IMR-90 (cell line): ENCODE measurements around the gene CDADC1.

Experiments
- BHLHE40 ChIP-seq: fragments of 150-350 bp; IDR thresholded peaks from 2 replicates; pipeline ENCODE4 v1.6.1; 2016; ENCODE audit warnings: mild to moderate bottlenecking, low read depth, low read length
- CEBPB ChIP-seq: IDR thresholded peaks from 2 replicates; pipeline ENCODE4 v1.6.1; 2012; ENCODE audit warnings: low read depth, low read length, improper control_type of control experiment
- CHD1 ChIP-seq: IDR thresholded peaks from 2 replicates; pipeline ENCODE4 v1.6.1; 2012; ENCODE audit warnings: low read depth, low read length, improper control_type of control experiment
- CTCF ChIP-seq: conservative IDR thresholded peaks from 2 replicates; pipeline ENCODE4 v1.5.1; 2012; ENCODE audit warnings: mild to moderate bottlenecking, low read depth, low read length, improper control_type of control experiment
- ELK1 ChIP-seq: fragments of 150-350 bp; IDR thresholded peaks from 2 replicates; pipeline ENCODE4 v1.6.1; 2016; ENCODE audit warnings: low read depth, mild to moderate bottlenecking, low read length, moderate library complexity, borderline replicate concordance
- FOS ChIP-seq: fragments of 150-350 bp; IDR thresholded peaks from 2 replicates; pipeline ENCODE4 v1.6.1; 2016; ENCODE audit warnings: low read depth, low read length
- MAFK ChIP-seq: IDR thresholded peaks from 2 replicates; pipeline ENCODE4 v1.6.1; 2012; ENCODE audit warnings: low read depth, low read length, improper control_type of control experiment
- POLR2A ChIP-seq: IDR thresholded peaks from 2 replicates; pipeline ENCODE4 v1.6.1; 2012; ENCODE audit warnings: mild to moderate bottlenecking, low read depth, low read length
- RAD21 ChIP-seq: IDR thresholded peaks from 2 replicates; pipeline ENCODE4 v1.6.1; 2012; ENCODE audit warnings: low read length, improper control_type of control experiment
- RCOR1 ChIP-seq: IDR thresholded peaks from 2 replicates; pipeline ENCODE4 v1.6.1; 2012; ENCODE audit warnings: mild to moderate bottlenecking, low read length, improper control_type of control experiment; ENCODE audit not compliant: insufficient replicate concordance
- RFX5 ChIP-seq: IDR thresholded peaks from 2 replicates; pipeline ENCODE4 v1.8.0; 2012; ENCODE audit warnings: low read depth, mild to moderate bottlenecking, low read length, moderate library complexity
- SMC3 ChIP-seq: fragments of 150-350 bp; IDR thresholded peaks from 2 replicates; pipeline ENCODE4 v1.6.1; 2016; ENCODE audit warnings: low read depth, mild to moderate bottlenecking, antibody characterized with exemption, low read length, moderate library complexity
- USF2 ChIP-seq: fragments of 150-350 bp; IDR thresholded peaks from 2 replicates; pipeline ENCODE4 v1.6.1; 2017; ENCODE audit warnings: mild to moderate bottlenecking, antibody characterized with exemption, low read length, low read depth

- no peak for TF ChIP-seq CTCF
- no peak for TF ChIP-seq RAD21
- no peak for TF ChIP-seq MAFK
- TF ChIP-seq RFX5: no peak
- TF ChIP-seq POLR2A: no peak
- TF ChIP-seq USF2: no peak
- TF ChIP-seq RCOR1: no peak
- TF ChIP-seq FOS: no peak
- no peak for TF ChIP-seq SMC3
- no peak for TF ChIP-seq ELK1
- no peak for TF ChIP-seq BHLHE40
- no peak for TF ChIP-seq CEBPB
- TF ChIP-seq CHD1: no peak
These were observed 10.5 kb downstream of the CDADC1 start for GRCh38 chr13:49258089-49258796.
